OCI-LY7 (cell line): ENCODE measurements around the gene PRDX1. TPM values are rescaled to one million over a fixed set of nuclear protein-coding genes. Genes with fewer than 3 reads are reported as not detected.
A peak's percentile ranks its signal among the peaks of the same experiment; 100 is the strongest.

ENCODE experiments used
- BruUV-seq: library from RNA; stranded (reverse); fragments of 400-500 nt; replicated peaks from 2 replicates; lab custom pipeline; 2021; lab: Mats Ljungman, UMichigan
- CTCF ChIA-PET: fragments of 300-600 bp; sonication (Branson Sonifier 250); formaldehyde crosslinking; loops from one replicate; lab custom pipeline; 2022; ENCODE audit warnings: antibody characterized with exemption; ENCODE audit not compliant: unreplicated experiment; lab: Charles Lee
- POLR2A ChIA-PET: fragments of 300-600 bp; sonication (Branson Sonifier 250); formaldehyde crosslinking; loops from one replicate; lab custom pipeline; 2022; ENCODE audit warnings: antibody characterized with exemption; lab: Charles Lee
- DNase-seq: peaks from one replicate; pipeline ENCODE4 v3.0.0-alpha.2; 2015; ENCODE audit warnings: low spot score
- H2AFZ ChIP-seq: fragments of 200-600 bp; sonication (generic), shearing (Covaris generic); 2 replicates; pipeline ENCODE4 v1.6.1; 2014; ENCODE audit warnings: mild to moderate bottlenecking, antibody characterized with exemption, low read length, moderate library complexity
- H3K27ac ChIP-seq: fragments of 200-600 bp; sonication (generic); 2 replicates; pipeline ENCODE4 v1.5.1; 2014; ENCODE audit warnings: mixed run types, low read depth, mild to moderate bottlenecking, moderate library complexity, low read length, inconsistent platforms; ENCODE audit not compliant: poor library complexity, severe bottlenecking
- H3K36me3 ChIP-seq: fragments of 200-600 bp; sonication (generic); 2 replicates; pipeline ENCODE4 v1.6.1; 2014; ENCODE audit warnings: mild to moderate bottlenecking, antibody characterized with exemption, low read length, moderate library complexity, mixed read lengths; ENCODE audit not compliant: insufficient read depth
- H3K4me1 ChIP-seq: fragments of 200-600 bp; sonication (generic); 2 replicates; pipeline ENCODE4 v1.5.1; 2014; ENCODE audit warnings: mild to moderate bottlenecking, low read length; ENCODE audit not compliant: insufficient read depth, poor library complexity, severe bottlenecking
- H3K4me2 ChIP-seq: fragments of 200-600 bp; sonication (generic); 2 replicates; pipeline ENCODE4 v1.6.1; 2014; ENCODE audit warnings: mild to moderate bottlenecking, low read length
- H3K4me3 ChIP-seq: fragments of 200-600 bp; sonication (generic); 2 replicates; pipeline ENCODE4 v1.5.1; 2014; ENCODE audit warnings: mild to moderate bottlenecking, low read depth, low read length; ENCODE audit not compliant: poor library complexity, severe bottlenecking
- H3K79me2 ChIP-seq: fragments of 200-600 bp; sonication (generic); 2 replicates; pipeline ENCODE4 v1.6.1; 2016; ENCODE audit warnings: low read depth, mild to moderate bottlenecking, low read length, moderate library complexity, mixed read lengths; ENCODE audit not compliant: insufficient read depth
- H3K9me2 ChIP-seq: fragments of 200-600 bp; sonication (generic); 2 replicates; pipeline ENCODE4 v1.6.1; 2016; ENCODE audit warnings: mild to moderate bottlenecking, low read length, mixed read lengths; ENCODE audit not compliant: insufficient read depth
- H3K9me3 ChIP-seq: fragments of 200-600 bp; sonication (generic); 2 replicates; pipeline ENCODE4 v1.6.1; 2014; ENCODE audit warnings: mild to moderate bottlenecking, mixed run types, low read length, mixed read lengths
- H4K20me1 ChIP-seq: fragments of 200-600 bp; sonication (generic); 2 replicates; pipeline ENCODE4 v1.6.1; 2014; ENCODE audit warnings: mild to moderate bottlenecking, antibody characterized with exemption, low read length, moderate library complexity, mixed read lengths; ENCODE audit not compliant: insufficient read depth
- EZH2phosphoT487 ChIP-seq: fragments of 200-600 bp; sonication (generic); IDR thresholded peaks from 2 replicates; pipeline ENCODE4 v1.6.1; 2018; ENCODE audit warnings: low read depth, borderline replicate concordance, mild to moderate bottlenecking, mixed run types, antibody characterized with exemption, low read length, moderate library complexity, mixed read lengths
- intact Hi-C: fragments of 100-400 bp; cut with micrococcal nuclease; formaldehyde crosslinking; loops from one replicate; pipeline ENCODE4 v1.10.0; 2022; ENCODE audit not compliant: unreplicated experiment
- total RNA-seq, 2 experiments: library from RNA; depleted of rRNA in 1 of 2; stranded (reverse); fragments of >200 nt in 1 of 2; shearing (Covaris generic) in 1 of 2; gene quantifications; 2 replicates each; pipeline ENCODE4 v1.2.3, GENCODE V29; 2014 to 2022
- TF ChIP-seq, protein P1 (sequence below): fragments of 200-600 bp; sonication (generic); conservative IDR thresholded peaks from 2 replicates; pipeline ENCODE4 v1.5.1; 2014; ENCODE audit warnings: mild to moderate bottlenecking, antibody characterized with exemption, low read length, moderate library complexity, mixed read lengths

PRDX1 gene
- total RNA-seq, 2 experiments from 2014 or later: 814 to 851 TPM

DNA sequence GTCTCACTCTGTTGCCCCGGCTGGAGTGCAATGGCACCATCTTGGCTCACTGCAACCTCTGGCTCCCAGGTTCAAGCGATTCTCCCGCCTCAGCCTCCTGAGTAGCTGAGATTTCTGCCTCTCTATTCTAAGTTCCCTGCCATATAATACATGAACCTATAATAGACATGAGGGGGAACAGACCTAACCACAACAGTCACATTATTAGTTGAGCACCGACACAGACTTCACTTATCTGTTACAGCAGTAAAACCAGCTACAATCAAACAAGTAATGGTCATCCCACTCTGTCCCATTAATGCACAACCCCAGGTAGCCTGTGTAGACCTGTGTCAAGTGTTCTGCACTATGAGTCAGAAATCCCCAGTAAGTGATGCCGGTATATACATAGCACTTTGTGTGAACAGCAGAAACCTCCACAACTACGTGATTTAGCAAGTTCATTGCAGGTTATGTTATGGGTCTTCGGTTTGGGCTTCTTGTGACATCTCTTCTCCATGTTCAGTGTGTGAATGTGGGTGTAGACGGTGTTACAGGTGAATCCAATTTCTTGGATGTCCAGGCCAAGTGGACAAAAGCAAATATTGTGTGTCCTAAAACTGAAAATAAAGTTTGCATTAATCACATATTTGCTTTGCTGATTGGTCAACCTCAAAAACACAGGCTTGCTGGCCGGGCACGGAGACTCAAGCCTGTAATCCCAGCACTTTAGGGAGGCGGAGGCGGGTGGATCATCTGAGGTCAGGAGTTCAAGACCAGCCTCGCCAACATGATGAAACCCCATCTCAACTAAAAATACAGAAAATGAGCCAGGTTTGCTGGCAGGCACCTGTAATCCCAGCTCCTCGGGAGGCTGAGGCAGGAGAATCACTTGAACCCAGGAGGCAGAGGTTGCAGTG, 18.0 kb downstream of the PRDX1 start:
- no peaks in the 10 kb centered on the region for H4K20me1 ChIP-seq
- ChIA-PET CTCF (no interaction called here), POLR2A (interaction anchor here (0.6 kb wide), 1 partner anchor 75 kb away, joined by 3 read pairs; no protein-coding TSS in a partner anchor)
- no peak overlapping the region for H3K4me2 ChIP-seq
- peaks cover 16% of the 10 kb centered on the region for H3K4me1 ChIP-seq
- H3K9me2 ChIP-seq: no peaks in the 10 kb centered on the region
- BruUV-seq: no TSS peak
- H3K79me2 ChIP-seq: peaks cover 8% of the 10 kb centered on the region; the same call in 1 of the 2 replicates
- H2AFZ ChIP-seq: no peak overlapping the region
- no peak for DNase-seq
- H3K36me3 ChIP-seq: peaks cover 16% of the 10 kb centered on the region
- H3K4me3 ChIP-seq: no peak overlapping the region
- H3K27ac ChIP-seq: no peak overlapping the region
- no peaks in the 10 kb centered on the region for H3K9me3 ChIP-seq
- TF ChIP-seq EZH2phosphoT487: no peak
- TF ChIP-seq, protein P1, sequence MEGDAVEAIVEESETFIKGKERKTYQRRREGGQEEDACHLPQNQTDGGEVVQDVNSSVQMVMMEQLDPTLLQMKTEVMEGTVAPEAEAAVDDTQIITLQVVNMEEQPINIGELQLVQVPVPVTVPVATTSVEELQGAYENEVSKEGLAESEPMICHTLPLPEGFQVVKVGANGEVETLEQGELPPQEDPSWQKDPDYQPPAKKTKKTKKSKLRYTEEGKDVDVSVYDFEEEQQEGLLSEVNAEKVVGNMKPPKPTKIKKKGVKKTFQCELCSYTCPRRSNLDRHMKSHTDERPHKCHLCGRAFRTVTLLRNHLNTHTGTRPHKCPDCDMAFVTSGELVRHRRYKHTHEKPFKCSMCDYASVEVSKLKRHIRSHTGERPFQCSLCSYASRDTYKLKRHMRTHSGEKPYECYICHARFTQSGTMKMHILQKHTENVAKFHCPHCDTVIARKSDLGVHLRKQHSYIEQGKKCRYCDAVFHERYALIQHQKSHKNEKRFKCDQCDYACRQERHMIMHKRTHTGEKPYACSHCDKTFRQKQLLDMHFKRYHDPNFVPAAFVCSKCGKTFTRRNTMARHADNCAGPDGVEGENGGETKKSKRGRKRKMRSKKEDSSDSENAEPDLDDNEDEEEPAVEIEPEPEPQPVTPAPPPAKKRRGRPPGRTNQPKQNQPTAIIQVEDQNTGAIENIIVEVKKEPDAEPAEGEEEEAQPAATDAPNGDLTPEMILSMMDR: no peak
- intact Hi-C loops: no loop called here

DNA sequence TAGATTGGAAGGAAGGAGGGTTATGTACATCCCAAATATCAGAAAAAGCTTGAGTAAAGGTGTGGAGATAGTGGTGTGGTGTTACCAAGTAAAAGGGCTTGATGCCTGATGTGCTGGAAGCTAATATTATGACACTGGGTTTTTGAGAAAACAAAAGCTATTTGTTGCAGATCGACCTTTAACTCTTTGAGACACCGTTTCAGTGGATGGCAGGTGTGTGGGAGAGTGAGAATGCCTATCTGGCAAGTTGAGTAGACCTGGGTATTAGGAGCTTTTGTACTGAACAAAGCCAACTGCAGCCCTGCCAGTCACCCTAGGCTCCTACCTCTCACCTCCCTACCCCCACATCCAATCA, 20.2 kb downstream of the PRDX1 start:
- intact Hi-C loops: loop anchor here (2.0 kb wide), 2 partner anchors 19 to 69 kb away; partner anchors contain the start of gene PRDX1

More for the DNA sequence above, 20.2 kb downstream of the PRDX1 start:
- Histone ChIP-seq H3K4me2 (peak overlapping the region; percentile 99), H3K79me2 (peaks cover 8% of the 10 kb centered on the region; the same call in 1 of the 2 replicates), H3K9me2 (no peaks in the 10 kb centered on the region), H3K9me3 (no peaks in the 10 kb centered on the region), H3K27ac (no peak overlapping the region), H2AFZ (no peak overlapping the region), H3K36me3 (no peaks in the 10 kb centered on the region; the same call in 1 of the 2 replicates), H3K4me3 (peak overlapping the region; percentile 86), H4K20me1 (no peaks in the 10 kb centered on the region), H3K4me1 (peaks cover 21% of the 10 kb centered on the region)
- no peak for DNase-seq
- TF ChIP-seq, protein P1: no peak
- TF ChIP-seq EZH2phosphoT487: no peak
- POLR2A ChIA-PET: interaction anchor here (0.7 to 4.0 kb wide), 14 partner anchors 11 to 234 kb away, joined by 3 to 22 read pairs (median 4); partner anchors contain the start of genes MUTYH, PRDX1 and TOE1
- CTCF ChIA-PET: interaction anchor here (1.3 to 2.6 kb wide), 2 partner anchors 68 to 81 kb away, joined by 5 to 12 read pairs; no protein-coding TSS in a partner anchor
- no TSS peak for BruUV-seq
